ENCODE results near the gene LHX3. TPM values are rescaled to one million over a fixed set of nuclear protein-coding genes. Genes with fewer than 3 reads are reported as not detected.

The LHX3 gene
- total RNA-seq, result not detected

- no peak for DNase-seq
Observed at GRCh38 chr9:136204838-136205706, at the start of gene LHX3. LHX3 (minus strand) TSS chr9:136205128; CDS start chr9:136205012, 116 bp downstream.

GRCh38 chr9:136253246-136254130 is 48.6 kb upstream of the LHX3 start:
- no peak for DNase-seq
- Histone ChIP-seq H3K36me3 (no peaks in the 10 kb centered on the region), H3K27ac (no peak overlapping the region), H3K9me3 (no peaks in the 10 kb centered on the region), H3K4me1 (no peaks in the 10 kb centered on the region), H3K4me3 (no peak overlapping the region), H3K27me3 (no peaks in the 10 kb centered on the region)
- intact Hi-C loops (cut with DNase I; ENCODE audit: low total_unique reads), result no loop called here
- TF ChIP-seq CTCF (IDR thresholded peaks at IDR 0.05) (no peak), POLR2A (IDR thresholded peaks at IDR 0.05) (no peak)

More at GRCh38 chr9:136204838-136205706, at the start of gene LHX3:
- no peak within 1 kb of the TSS for H3K4me3 ChIP-seq
- no peaks in the 10 kb centered on the region for H3K36me3 ChIP-seq
- TF ChIP-seq POLR2A (IDR thresholded peaks at IDR 0.05), result no peak
- TF ChIP-seq CTCF (IDR thresholded peaks at IDR 0.05), result no peak
- no peaks in the 10 kb centered on the region for H3K9me3 ChIP-seq
- no peak within 1 kb of the TSS for H3K27ac ChIP-seq
- peaks cover 8 to 31% of the 10 kb centered on the region in 2 donors for H3K27me3 ChIP-seq
- intact Hi-C loops (cut with DNase I; ENCODE audit: low total_unique reads), result no loop called here
- no peaks in the 10 kb centered on the region for H3K4me1 ChIP-seq

GRCh38 chr9:136252846-136253245 is 47.9 kb upstream of the LHX3 start:
- DNase-seq, result no peak
- TF ChIP-seq CTCF (IDR thresholded peaks at IDR 0.05), result no peak
- no peak for TF ChIP-seq POLR2A (IDR thresholded peaks at IDR 0.05)

GRCh38 chr9:136252281-136252680 is 47.4 kb upstream of the LHX3 start:
- no peak for DNase-seq
- Histone ChIP-seq H3K27me3 (no peaks in the 10 kb centered on the region), H3K27ac (no peak overlapping the region), H3K9me3 (no peaks in the 10 kb centered on the region), H3K4me1 (no peaks in the 10 kb centered on the region), H3K36me3 (no peaks in the 10 kb centered on the region), H3K4me3 (no peak overlapping the region)
- no peak for TF ChIP-seq POLR2A (IDR thresholded peaks at IDR 0.05)
- TF ChIP-seq CTCF (IDR thresholded peaks at IDR 0.05), result no peak
- intact Hi-C loops (cut with DNase I; ENCODE audit: low total_unique reads), result no loop called here

More at GRCh38 chr9:136252846-136253245, 47.9 kb upstream of the LHX3 start:
- Histone ChIP-seq H3K4me1 (no peaks in the 10 kb centered on the region), H3K27me3 (no peaks in the 10 kb centered on the region), H3K9me3 (no peaks in the 10 kb centered on the region), H3K36me3 (no peaks in the 10 kb centered on the region), H3K4me3 (no peak overlapping the region), H3K27ac (no peak overlapping the region)
- intact Hi-C loops (cut with DNase I; ENCODE audit: low total_unique reads), result no loop called here

All from uterus (tissue), 4 donors.